CD4-positive, CD25-positive, alpha-beta regulatory T cell (primary cell): ENCODE measurements around the gene GNG7. TPM values are rescaled to one million over a fixed set of nuclear protein-coding genes. Genes with fewer than 3 reads are reported as not detected.

Experiments
- ATAC-seq, 2 donors: fragments of 150-1000 bp; cut with Tn5 transposase; one replicate each; pipeline ENCODE4 v1.10.0; 2021; ENCODE audit warnings: low read depth in 2 of 2, moderate number of reproducible peaks in 2 of 2, moderate library complexity in 1 of 2
- DNase-seq, 3 donors: peaks; one replicate each; pipeline versions ENCODE4 v3.0.0 to v3.0.0-alpha.2; 2012 to 2022; ENCODE audit warnings: mixed read lengths in 1 of 3
- H3K27ac ChIP-seq: one replicate; pipeline ENCODE4 v1.7.0; 2013; ENCODE audit warnings: mild to moderate bottlenecking, low read length; ENCODE audit not compliant: insufficient read depth, poor library complexity, severe bottlenecking
- H3K27me3 ChIP-seq: one replicate; pipeline ENCODE4 v1.7.0; 2013; ENCODE audit warnings: low read length; ENCODE audit not compliant: control insufficient read depth, insufficient read depth
- H3K36me3 ChIP-seq: one replicate; pipeline ENCODE4 v1.7.0; 2013; ENCODE audit warnings: mild to moderate bottlenecking, low read length, moderate library complexity; ENCODE audit not compliant: control insufficient read depth, insufficient read depth
- H3K4me1 ChIP-seq: 2 replicates; pipeline ENCODE4 v1.7.0; 2013; ENCODE audit warnings: mild to moderate bottlenecking, low read length; ENCODE audit not compliant: insufficient read depth, control insufficient read depth, poor library complexity, severe bottlenecking
- H3K4me3 ChIP-seq: one replicate; pipeline ENCODE4 v1.7.0; 2013; ENCODE audit warnings: low read depth, mild to moderate bottlenecking, low read length, moderate library complexity
- H3K9me3 ChIP-seq, 2 experiments: 1 replicate in 1 of 2; 2 replicates in 1 of 2; pipeline ENCODE4 v1.7.0; 2013; ENCODE audit warnings: low read length in 2 of 2, mild to moderate bottlenecking in 1 of 2, moderate library complexity in 1 of 2; ENCODE audit not compliant: control insufficient read depth in 2 of 2
- H3K27ac Mint-ChIP-seq, 3 donors: one replicate each; pipeline ENCODE4 v1.8.0; 2020 to 2022; ENCODE audit warnings: mild to moderate bottlenecking in 3 of 3, mixed read lengths in 3 of 3, moderate library complexity in 2 of 3
- H3K27me3 Mint-ChIP-seq: one replicate; pipeline ENCODE4 v1.8.0; 2022; ENCODE audit warnings: mild to moderate bottlenecking, mixed read lengths
- H3K36me3 Mint-ChIP-seq: one replicate; pipeline ENCODE4 v1.8.0; 2020; ENCODE audit warnings: mixed read lengths
- H3K4me1 Mint-ChIP-seq, 4 donors: one replicate each; pipeline ENCODE4 v1.8.0; 2020 to 2022; ENCODE audit warnings: mixed read lengths in 4 of 4, mild to moderate bottlenecking in 1 of 4
- H3K4me3 Mint-ChIP-seq, 4 donors: one replicate each; pipeline ENCODE4 v1.8.0; 2020 to 2022; ENCODE audit warnings: mild to moderate bottlenecking in 4 of 4, mixed read lengths in 4 of 4, moderate library complexity in 3 of 4
- H3K9me3 Mint-ChIP-seq, 7 donors: one replicate each; pipeline ENCODE4 v1.8.0; 2020 to 2022; ENCODE audit warnings: mixed read lengths in 7 of 7, mild to moderate bottlenecking in 3 of 7, moderate library complexity in 2 of 7
- polyA plus RNA-seq, 4 donors: library from polyadenylated mRNA; unstranded; fragments of 300-500 nt; fragmentation: Illumina TruSeq; gene quantifications; one replicate each; pipeline ENCODE4 v1.2.3, GENCODE V29; 2021
- total RNA-seq: library from RNA; stranded (reverse); gene quantifications from one replicate; pipeline ENCODE4 v1.2.3, GENCODE V29; 2022

The GNG7 gene
- total and polyA plus RNA-seq, 5 donors from 2014 or later: 0.65 to 1.6 (median 1.2) TPM

DNA sequence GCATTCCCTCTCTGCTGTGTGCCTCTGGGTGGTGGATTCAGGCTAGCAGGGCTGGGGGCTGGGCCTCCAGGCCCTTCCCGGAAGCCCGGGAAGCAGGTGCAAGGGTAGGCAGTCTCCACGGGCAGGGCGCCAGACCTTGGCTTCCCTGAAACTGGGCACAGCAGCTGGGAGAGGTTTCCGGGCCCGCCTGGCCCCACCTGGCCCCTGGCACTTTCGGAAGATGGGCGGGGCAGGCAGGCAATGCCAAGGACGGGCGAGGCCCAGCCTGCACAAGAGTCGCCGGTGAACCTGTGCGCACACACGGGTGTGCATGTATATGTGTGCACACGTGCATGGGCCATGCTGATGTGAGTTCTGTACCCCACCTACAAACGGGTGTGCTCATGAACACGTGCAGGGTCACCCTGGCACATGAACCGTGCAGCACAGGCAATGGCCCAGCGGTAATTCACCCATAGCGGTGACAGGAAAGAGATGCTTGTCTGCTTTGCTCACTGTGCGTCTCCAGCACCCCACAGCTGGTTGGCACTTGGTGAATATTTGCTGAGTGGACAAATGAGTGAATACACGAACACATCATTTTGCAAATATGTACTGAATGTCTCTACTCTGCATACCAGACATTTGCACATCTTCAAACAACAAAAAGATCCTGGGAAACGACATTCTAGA, 211.2 kb downstream of the GNG7 start:
- Mint-ChIP-seq H3K4me3 (peak overlapping the region in 2 of 4 donors; percentile 16 to 74), H3K27ac (no peak overlapping the region), H3K4me1 (peaks cover 0 to 41% (median 23%) of the 10 kb centered on the region in 4 donors), H3K36me3 (no peaks in the 10 kb centered on the region), H3K27me3 (peaks cover 50% of the 10 kb centered on the region), H3K9me3 (no peaks in the 10 kb centered on the region)
- Histone ChIP-seq H3K4me3 (no peak overlapping the region), H3K27ac (no peak overlapping the region), H3K4me1 (peaks cover 33% of the 10 kb centered on the region), H3K36me3 (no peaks in the 10 kb centered on the region), H3K27me3 (peaks cover 14% of the 10 kb centered on the region), H3K9me3 (no peaks in the 10 kb centered on the region)
- DNase-seq (peak in 1 of 3 donors; percentile 53), ATAC-seq (no peak)

DNA sequence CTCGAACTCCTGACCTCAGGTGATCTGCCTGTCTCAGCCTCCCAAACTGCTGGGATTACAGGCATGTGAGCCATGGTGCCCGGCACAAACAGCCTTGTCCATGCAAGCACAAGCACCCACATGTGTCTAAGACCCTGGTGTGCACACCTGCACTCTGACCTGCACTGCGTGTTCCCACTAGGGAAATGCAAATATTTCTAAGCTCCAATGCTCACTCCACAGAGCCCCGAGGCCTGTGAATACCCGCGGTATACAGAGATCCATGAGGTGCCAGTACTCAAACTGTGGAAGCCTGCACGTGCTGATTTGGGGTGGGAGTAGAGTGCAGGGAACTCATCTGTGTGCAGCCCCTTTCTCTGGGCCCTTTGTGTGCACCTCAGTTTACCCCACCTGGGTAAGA, 211.8 kb downstream of the GNG7 start:
- Mint-ChIP-seq H3K9me3 (no peaks in the 10 kb centered on the region), H3K4me3 (peak overlapping the region in 1 of 4 donors; percentile 21), H3K27ac (no peak overlapping the region), H3K36me3 (no peaks in the 10 kb centered on the region), H3K27me3 (peaks cover 56% of the 10 kb centered on the region), H3K4me1 (peaks cover 0 to 37% (median 22%) of the 10 kb centered on the region in 4 donors)
- DNase-seq (no peak), ATAC-seq (no peak)
- no peak overlapping the region for H3K4me3 ChIP-seq
- no peak overlapping the region for H3K27ac ChIP-seq
- H3K9me3 ChIP-seq: no peaks in the 10 kb centered on the region
- peaks cover 14% of the 10 kb centered on the region for H3K27me3 ChIP-seq
- H3K36me3 ChIP-seq: no peaks in the 10 kb centered on the region
- peaks cover 28% of the 10 kb centered on the region for H3K4me1 ChIP-seq

DNA sequence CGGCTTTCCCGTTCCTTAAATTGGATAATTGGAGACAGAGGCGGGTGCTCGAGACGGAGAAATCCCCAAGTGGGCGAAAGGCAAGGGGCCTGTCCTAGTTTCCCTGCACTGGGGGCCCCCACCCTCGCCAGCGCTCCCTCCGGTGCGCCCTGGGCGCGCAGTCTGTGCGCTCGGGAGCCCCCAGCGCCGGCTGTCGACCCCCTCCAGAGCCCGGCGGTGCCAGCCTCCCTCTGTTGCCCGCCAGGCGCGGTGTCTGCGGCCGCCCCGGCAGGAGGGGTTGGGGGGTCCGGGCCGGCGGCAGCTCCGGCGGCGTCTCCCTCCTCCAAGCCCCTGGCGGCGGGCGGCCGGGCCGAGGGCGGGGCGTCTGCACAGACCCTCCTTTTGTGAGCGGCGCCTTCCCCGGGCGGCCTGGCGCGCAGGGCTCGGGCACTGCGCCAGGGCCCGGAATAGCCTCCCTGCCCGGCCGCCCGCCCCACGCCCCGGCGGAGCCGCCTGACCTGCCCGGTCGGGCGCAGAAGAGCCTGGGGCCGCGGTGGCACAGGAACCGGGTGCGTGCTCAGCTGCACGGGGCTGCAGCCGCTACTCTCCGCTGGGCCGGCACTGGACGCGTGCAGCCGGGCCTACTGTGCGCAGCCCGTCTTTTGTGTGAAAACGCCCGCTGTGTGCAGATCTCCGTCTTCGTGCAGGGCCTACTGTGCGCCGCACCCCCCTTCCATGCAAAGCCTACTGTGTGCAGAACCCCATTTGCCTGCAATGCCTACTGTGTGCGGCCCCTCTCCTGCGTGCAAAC, 213.4 kb downstream of the GNG7 start:
- Mint-ChIP-seq H3K27ac (peak overlapping the region in 1 of 3 donors; percentile 29), H3K27me3 (peaks cover 60% of the 10 kb centered on the region), H3K36me3 (no peaks in the 10 kb centered on the region), H3K4me3 (peak overlapping the region; percentile 59 to 69 (median 64)), H3K9me3 (no peaks in the 10 kb centered on the region), H3K4me1 (peaks cover 0 to 40% (median 19%) of the 10 kb centered on the region in 4 donors)
- DNase-seq: no peak
- Histone ChIP-seq H3K9me3 (no peaks in the 10 kb centered on the region), H3K27ac (no peak overlapping the region), H3K4me3 (no peak overlapping the region), H3K27me3 (peaks cover 14% of the 10 kb centered on the region), H3K4me1 (peaks cover 15% of the 10 kb centered on the region), H3K36me3 (no peaks in the 10 kb centered on the region)
- ATAC-seq: peak in 1 of 2 donors; percentile 15

DNA sequence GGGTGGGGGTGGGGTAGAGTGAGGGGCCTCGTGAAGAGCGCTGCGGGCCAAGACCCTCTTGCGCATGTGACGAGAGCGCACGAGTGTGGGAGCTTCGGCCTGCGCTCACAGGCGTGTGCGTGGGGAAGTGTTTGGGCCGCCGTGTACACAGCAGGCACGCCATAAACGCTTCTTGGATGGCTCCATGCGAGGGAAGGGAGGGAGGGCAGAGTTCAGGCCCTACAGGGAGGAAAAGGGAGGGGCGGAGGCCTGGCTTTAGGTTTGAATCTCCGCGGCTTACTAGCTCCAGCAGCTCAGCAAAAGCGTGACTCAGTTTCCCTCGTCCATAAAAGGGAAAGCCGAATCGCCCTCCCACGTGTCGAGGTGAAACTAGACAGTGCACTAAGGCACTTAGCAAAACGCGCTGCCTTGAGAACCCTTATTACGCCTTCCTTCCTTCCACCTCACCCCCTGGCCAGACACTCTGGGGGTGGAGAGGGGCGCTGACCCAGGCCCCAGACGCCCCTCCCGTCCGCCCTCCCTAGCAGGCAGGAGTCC, 214.0 kb downstream of the GNG7 start:
- H3K36me3 ChIP-seq: no peaks in the 10 kb centered on the region
- peaks cover 0 to 33% (median 17%) of the 10 kb centered on the region in 4 donors for H3K4me1 Mint-ChIP-seq
- peaks cover 0 to under 1% of the 10 kb centered on the region in 2 experiments for H3K9me3 ChIP-seq
- DNase-seq (no peak), ATAC-seq (no peak)
- H3K4me1 ChIP-seq: peaks cover 15% of the 10 kb centered on the region
- H3K27ac Mint-ChIP-seq: no peak overlapping the region
- peak overlapping the region in 3 of 4 donors; percentile 55 to 63 (median 61) for H3K4me3 Mint-ChIP-seq
- peaks cover 0 to 5% (median 2%) of the 10 kb centered on the region in 7 donors for H3K9me3 Mint-ChIP-seq
- H3K27me3 Mint-ChIP-seq: peaks cover 53% of the 10 kb centered on the region
- peaks cover 5% of the 10 kb centered on the region for H3K36me3 Mint-ChIP-seq
- H3K4me3 ChIP-seq: no peak overlapping the region
- H3K27me3 ChIP-seq: peaks cover 14% of the 10 kb centered on the region
- no peak overlapping the region for H3K27ac ChIP-seq

DNA sequence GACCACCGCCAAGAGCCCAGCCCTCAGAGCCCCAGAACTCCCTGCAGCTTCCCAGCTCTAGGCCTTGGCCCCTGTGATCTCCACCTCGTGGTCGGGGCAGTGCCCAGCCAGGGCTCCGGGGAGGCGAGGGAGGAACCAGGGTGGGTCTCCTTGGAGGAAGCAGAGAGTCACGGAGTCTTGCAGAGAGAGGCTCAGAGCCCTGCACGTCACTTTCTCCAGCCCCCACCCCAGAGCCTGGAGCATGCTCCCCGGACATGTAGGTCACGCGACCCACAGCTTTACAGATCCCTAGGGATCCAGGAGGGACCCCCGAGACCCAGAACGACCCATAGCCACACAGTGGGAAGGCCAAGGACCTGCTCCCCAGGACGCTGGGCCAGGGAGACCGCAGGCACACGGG, 214.7 kb downstream of the GNG7 start:
- peaks cover 5% of the 10 kb centered on the region for H3K36me3 Mint-ChIP-seq
- no peak overlapping the region for H3K4me3 ChIP-seq
- H3K36me3 ChIP-seq: no peaks in the 10 kb centered on the region
- H3K4me1 Mint-ChIP-seq: peaks cover 0 to 31% (median 17%) of the 10 kb centered on the region in 4 donors
- H3K27me3 Mint-ChIP-seq: peaks cover 49% of the 10 kb centered on the region
- DNase-seq (no peak), ATAC-seq (no peak)
- peak overlapping the region in 3 of 4 donors; percentile 12 to 92 (median 41) for H3K4me3 Mint-ChIP-seq
- H3K9me3 Mint-ChIP-seq: peaks cover 0 to 10% (median 3%) of the 10 kb centered on the region in 7 donors
- no peak overlapping the region for H3K27ac Mint-ChIP-seq
- H3K4me1 ChIP-seq: peaks cover 15% of the 10 kb centered on the region
- no peak overlapping the region for H3K27ac ChIP-seq
- peaks cover 0 to 6% of the 10 kb centered on the region in 2 experiments for H3K9me3 ChIP-seq
- H3K27me3 ChIP-seq: peaks cover 14% of the 10 kb centered on the region

DNA sequence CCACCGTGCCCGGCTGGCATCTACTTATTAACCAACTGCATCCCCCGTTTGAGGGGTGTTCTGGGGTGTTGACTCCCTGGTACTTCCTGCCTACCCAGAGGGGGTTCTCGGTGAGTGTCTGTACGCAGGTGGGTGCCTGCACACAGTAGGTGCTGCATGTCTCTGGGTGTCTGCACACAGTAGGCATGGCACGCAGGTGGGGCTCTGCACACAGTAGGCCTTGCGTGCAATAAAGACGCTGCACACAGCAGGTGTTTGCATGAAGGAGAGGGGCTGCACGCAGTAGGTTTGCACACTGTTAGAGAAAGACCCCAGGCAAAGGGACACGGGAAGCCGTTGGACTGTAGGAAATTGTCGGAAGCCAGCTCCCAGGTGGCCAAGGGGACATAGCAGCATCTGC, 215.4 kb downstream of the GNG7 start:
- no peaks in the 10 kb centered on the region for H3K36me3 ChIP-seq
- Mint-ChIP-seq H3K4me3 (no peak overlapping the region), H3K27ac (no peak overlapping the region), H3K36me3 (peaks cover 5% of the 10 kb centered on the region), H3K4me1 (peaks cover 0 to 23% (median 14%) of the 10 kb centered on the region in 4 donors), H3K27me3 (peaks cover 42% of the 10 kb centered on the region), H3K9me3 (peaks cover 0 to 14% (median 3%) of the 10 kb centered on the region in 7 donors)
- no peak overlapping the region for H3K4me3 ChIP-seq
- peaks cover 15% of the 10 kb centered on the region for H3K4me1 ChIP-seq
- ATAC-seq (no peak), DNase-seq (no peak)
- no peak overlapping the region for H3K27ac ChIP-seq
- peaks cover 3 to 6% of the 10 kb centered on the region in 2 experiments for H3K9me3 ChIP-seq
- H3K27me3 ChIP-seq: peaks cover 14% of the 10 kb centered on the region

DNA sequence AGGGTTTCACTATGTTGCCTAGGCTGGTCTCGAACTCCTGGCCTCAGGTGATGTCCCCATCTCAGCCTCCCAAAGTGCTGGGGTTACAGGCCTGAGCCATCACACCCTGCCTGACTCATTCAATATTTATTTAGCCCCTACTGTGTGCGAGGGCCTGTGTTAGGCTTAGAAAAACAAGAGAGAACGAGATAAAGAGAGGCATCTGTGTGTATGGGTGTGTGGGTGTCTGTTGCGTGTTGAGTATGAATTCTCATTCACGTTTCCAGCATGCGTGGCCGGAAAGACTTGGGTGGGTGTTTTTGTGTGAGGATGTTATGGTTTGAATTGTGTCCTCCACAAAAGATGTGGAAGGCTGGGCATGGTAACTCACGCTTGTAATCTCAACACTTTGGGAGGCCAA, 217.1 kb downstream of the GNG7 start:
- peaks cover 6% of the 10 kb centered on the region for H3K27me3 ChIP-seq
- peaks cover 3 to 6% of the 10 kb centered on the region in 2 experiments for H3K9me3 ChIP-seq
- H3K27ac ChIP-seq: no peak overlapping the region
- no peaks in the 10 kb centered on the region for H3K36me3 ChIP-seq
- H3K27ac Mint-ChIP-seq: no peak overlapping the region
- H3K4me1 ChIP-seq: peaks cover 15% of the 10 kb centered on the region
- DNase-seq (no peak), ATAC-seq (no peak)
- peak overlapping the region in 1 of 4 donors; percentile 71 for H3K4me3 Mint-ChIP-seq
- H3K27me3 Mint-ChIP-seq: peaks cover 37% of the 10 kb centered on the region
- peaks cover 5% of the 10 kb centered on the region for H3K36me3 Mint-ChIP-seq
- H3K4me3 ChIP-seq: no peak overlapping the region
- H3K9me3 Mint-ChIP-seq: peaks cover 0 to 14% (median 3%) of the 10 kb centered on the region in 7 donors
- H3K4me1 Mint-ChIP-seq: peaks cover 0 to 15% (median 9%) of the 10 kb centered on the region in 4 donors
